Measurements from ENCODE around the gene CFAP99.

The CFAP99 gene

DNA sequence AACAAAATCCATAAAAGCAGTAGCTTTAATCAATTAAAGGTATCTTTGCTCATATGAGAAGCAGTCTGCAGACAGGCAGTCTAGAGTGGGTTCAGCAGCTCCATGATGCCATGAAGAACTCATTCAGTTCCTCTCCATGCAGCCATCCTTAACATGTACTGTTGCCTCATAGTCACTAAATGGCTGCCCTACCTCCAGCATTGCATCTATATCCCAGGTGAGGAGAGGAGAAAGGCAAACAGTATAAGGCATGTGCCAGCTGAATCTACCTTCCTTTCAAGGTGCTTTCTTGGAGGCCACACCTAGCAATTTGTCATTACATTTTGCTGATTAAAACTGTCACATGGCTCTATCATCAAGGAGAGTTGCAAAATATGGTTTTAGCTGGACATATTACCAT, 13.2 kb downstream of the CFAP99 start:
- TF ChIP-seq, protein P1, sequence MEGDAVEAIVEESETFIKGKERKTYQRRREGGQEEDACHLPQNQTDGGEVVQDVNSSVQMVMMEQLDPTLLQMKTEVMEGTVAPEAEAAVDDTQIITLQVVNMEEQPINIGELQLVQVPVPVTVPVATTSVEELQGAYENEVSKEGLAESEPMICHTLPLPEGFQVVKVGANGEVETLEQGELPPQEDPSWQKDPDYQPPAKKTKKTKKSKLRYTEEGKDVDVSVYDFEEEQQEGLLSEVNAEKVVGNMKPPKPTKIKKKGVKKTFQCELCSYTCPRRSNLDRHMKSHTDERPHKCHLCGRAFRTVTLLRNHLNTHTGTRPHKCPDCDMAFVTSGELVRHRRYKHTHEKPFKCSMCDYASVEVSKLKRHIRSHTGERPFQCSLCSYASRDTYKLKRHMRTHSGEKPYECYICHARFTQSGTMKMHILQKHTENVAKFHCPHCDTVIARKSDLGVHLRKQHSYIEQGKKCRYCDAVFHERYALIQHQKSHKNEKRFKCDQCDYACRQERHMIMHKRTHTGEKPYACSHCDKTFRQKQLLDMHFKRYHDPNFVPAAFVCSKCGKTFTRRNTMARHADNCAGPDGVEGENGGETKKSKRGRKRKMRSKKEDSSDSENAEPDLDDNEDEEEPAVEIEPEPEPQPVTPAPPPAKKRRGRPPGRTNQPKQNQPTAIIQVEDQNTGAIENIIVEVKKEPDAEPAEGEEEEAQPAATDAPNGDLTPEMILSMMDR (conservative IDR thresholded peaks at IDR 0.05; ENCODE audit: low read depth, low read length): no peak
- no peak for DNase-seq (ENCODE audit: low read depth)
- H3K4me3 ChIP-seq (ENCODE audit: low read length): no peak overlapping the region

DNA sequence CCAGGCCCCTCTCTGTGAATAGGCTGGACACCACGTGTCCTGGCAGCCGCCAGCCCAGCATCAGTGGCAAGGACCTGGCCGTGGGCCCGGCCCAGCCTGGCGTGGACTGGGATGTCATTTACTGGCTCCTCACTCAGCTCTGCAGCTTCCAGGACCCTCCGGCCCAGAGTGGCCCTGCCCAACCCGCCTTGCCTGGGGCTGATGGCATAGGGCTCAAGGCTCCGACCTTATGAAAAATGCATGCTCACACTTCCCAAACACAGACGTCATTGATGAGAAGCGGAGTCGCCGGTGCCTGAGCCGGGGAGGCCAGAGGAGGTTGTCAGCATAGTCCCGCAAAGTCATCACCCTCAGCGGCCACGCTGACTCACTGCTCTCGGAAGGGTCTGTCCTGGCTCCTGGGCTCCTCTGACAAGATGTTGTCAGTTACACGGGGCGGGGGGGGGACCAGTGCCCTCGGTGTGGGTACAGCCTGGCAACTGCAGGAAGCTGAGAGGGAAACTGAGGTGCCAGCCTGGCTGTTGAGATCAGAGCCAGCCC, 14.3 kb downstream of the CFAP99 start:
- no peak for DNase-seq (ENCODE audit: low read depth)
- no peak overlapping the region for H3K4me3 ChIP-seq (ENCODE audit: low read length)
- TF ChIP-seq, protein P1 (conservative IDR thresholded peaks at IDR 0.05; ENCODE audit: low read depth, low read length): no peak

DNA sequence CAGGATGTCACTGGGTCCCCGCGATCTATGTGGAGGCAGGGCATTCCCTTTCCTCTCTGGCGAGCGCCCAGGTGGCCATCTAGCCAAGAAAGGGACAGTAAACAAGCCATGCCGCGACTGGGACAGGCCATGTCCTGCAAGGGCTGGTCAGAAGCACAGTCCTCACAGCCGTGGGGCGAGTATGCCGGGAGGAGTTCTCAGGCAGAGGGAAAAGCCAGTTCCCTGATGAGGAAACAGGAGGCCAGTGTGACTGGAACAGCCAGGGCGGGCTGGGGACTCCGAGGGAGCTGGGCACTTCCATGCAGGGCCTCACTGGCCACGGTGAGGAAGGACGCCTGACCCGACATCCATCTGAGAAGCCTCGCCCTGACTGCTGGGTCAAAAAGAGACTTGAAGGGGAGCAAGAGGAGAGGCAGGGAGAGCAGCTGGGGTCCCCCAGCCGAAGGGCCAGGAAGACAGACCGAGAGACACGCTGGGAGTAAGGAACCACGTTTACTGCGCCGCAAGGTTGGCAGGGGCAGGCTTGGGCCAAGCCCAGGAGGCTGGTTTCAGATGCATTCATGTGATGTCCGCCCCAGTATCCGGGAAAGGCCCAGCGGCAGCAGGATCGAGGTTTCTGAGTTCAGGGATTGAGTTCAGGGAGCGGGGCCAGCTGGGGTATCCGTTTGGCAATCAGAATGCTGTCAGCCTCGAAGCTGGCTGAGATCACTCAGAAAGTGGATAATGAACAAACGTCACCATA, 15.0 kb downstream of the CFAP99 start:
- H3K4me3 ChIP-seq (ENCODE audit: low read length): no peak overlapping the region
- TF ChIP-seq, protein P1 (conservative IDR thresholded peaks at IDR 0.05; ENCODE audit: low read depth, low read length): no peak
- DNase-seq (ENCODE audit: low read depth): no peak

DNA sequence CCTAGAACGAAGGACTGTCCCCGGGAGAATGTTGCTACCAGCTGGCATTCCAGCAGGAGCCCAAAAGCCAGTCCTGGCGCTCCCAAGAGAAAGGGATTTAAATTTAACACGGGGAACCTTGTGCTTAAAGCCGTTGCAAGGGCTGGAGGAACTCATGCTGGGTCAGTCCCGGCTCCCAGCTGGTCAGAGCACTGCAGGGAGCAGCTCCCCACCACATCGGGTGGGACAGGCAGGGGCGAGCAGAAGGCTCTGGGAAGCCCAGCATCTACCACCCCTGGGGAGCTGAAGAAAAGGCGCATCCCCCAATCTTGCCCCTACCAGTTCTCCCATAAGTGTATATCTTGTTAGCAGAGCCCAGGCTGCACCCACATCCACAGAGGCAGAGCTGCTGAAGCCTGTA, 15.7 kb downstream of the CFAP99 start:
- TF ChIP-seq, protein P1 (conservative IDR thresholded peaks at IDR 0.05; ENCODE audit: low read depth, low read length): no peak
- DNase-seq (ENCODE audit: low read depth): no peak
- H3K4me3 ChIP-seq (ENCODE audit: low read length): no peak overlapping the region

DNA sequence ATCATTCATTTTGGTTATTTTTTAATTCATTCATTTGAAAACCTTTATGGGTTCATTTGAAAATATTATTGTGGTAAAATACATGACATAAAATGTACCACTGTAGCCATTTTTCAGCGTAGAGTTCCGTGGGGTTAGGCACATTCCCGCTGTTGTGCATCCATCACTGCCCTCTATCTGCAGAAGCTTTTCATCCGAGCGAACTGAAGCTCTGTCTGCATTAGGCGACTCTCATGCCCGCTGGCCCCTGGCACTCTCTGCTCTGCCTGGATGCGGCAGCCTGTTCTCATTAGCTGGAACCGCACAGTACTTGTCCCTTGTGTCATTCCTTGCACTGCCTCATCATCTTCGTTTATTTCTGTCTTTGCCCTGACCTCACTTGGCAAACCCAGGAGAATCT, 17.5 kb downstream of the CFAP99 start:
- no peak for DNase-seq (ENCODE audit: low read depth)
- H3K4me3 ChIP-seq (ENCODE audit: low read length): no peak overlapping the region
- TF ChIP-seq, protein P1 (conservative IDR thresholded peaks at IDR 0.05; ENCODE audit: low read depth, low read length): peak; percentile 31

DNA sequence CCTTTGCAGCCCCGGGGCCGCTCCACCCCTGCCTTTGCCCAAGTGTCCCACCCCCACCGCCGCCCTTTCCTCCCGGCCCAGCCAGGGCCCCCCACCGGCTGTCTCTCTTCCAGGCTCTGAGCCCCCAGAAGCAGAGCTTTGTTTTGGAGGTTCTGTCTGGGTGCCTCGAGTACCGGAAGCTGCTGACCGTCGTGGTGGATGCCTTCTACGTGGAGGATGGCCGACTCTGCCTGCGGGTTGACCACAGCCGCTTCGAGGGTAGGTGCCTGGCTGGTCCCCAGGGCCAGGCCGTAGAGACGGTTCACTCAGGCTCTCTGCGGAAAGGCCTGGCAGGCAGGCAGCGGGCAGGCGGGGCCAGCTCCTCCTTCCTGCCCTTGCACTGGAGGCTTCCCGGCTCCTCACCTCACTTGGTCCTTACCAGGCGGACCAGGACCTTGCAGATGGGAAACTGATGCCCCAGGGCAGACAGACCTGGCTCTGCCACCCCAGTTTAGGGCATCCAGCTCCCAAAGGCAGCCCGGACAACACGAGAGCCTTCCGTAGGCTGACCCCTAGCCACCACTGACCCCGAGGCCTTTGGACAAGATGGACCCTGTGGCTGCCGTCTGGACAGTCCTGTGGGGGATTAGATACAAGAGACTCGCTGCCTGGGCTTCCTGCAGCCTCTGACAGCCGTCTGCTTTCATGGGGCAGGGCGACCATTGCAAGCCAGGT, 18.2 kb downstream of the CFAP99 start:
- H3K4me3 ChIP-seq (ENCODE audit: low read length): no peak overlapping the region
- DNase-seq (ENCODE audit: low read depth): no peak
- TF ChIP-seq, protein P1 (conservative IDR thresholded peaks at IDR 0.05; ENCODE audit: low read depth, low read length): no peak
